Measurements from ENCODE around the gene GATA6.

DNA sequence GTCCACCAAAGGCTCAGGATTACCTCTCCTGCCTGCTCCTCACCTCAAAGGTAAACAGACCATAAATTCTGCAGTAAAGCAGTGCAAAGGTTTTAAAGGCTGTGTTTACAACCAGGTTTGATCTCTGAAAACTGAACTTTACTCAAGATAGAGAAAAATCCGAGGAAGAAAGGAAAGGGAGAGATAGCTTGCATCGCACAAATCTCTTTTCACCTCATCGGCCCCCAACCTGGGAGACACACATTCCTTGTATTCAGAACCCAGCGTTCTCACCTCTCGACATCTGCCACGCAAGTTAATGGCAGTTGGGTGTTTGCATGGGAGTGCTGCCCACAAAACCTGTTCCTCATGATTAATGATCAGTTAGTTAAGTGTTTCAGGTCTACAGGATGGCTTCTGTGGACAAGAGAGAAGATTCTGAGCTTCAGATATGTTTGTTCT, 72.6 kb downstream of the GATA6 start:
- no peak for TF ChIP-seq TAF1 (IDR thresholded peaks at IDR 0.05; ENCODE audit: borderline replicate concordance, insufficient read depth, low read length)
- no peak for TF ChIP-seq POLR2AphosphoS5 (IDR thresholded peaks at IDR 0.05; ENCODE audit: low read depth, low read length)
- TF ChIP-seq SIN3A (IDR thresholded peaks at IDR 0.05; ENCODE audit: borderline replicate concordance, insufficient read depth, low read length) = no peak
- TF ChIP-seq, protein P1, sequence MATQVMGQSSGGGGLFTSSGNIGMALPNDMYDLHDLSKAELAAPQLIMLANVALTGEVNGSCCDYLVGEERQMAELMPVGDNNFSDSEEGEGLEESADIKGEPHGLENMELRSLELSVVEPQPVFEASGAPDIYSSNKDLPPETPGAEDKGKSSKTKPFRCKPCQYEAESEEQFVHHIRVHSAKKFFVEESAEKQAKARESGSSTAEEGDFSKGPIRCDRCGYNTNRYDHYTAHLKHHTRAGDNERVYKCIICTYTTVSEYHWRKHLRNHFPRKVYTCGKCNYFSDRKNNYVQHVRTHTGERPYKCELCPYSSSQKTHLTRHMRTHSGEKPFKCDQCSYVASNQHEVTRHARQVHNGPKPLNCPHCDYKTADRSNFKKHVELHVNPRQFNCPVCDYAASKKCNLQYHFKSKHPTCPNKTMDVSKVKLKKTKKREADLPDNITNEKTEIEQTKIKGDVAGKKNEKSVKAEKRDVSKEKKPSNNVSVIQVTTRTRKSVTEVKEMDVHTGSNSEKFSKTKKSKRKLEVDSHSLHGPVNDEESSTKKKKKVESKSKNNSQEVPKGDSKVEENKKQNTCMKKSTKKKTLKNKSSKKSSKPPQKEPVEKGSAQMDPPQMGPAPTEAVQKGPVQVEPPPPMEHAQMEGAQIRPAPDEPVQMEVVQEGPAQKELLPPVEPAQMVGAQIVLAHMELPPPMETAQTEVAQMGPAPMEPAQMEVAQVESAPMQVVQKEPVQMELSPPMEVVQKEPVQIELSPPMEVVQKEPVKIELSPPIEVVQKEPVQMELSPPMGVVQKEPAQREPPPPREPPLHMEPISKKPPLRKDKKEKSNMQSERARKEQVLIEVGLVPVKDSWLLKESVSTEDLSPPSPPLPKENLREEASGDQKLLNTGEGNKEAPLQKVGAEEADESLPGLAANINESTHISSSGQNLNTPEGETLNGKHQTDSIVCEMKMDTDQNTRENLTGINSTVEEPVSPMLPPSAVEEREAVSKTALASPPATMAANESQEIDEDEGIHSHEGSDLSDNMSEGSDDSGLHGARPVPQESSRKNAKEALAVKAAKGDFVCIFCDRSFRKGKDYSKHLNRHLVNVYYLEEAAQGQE (IDR thresholded peaks at IDR 0.05; ENCODE audit: insufficient read depth in 1 of 2, low read depth in 2 of 2, low read length in 2 of 2) = no peak
